HG03108 (cell line): ENCODE measurements around the gene NEBL.

Experiments used
- ATAC-seq: cut with Tn5 transposase; IDR thresholded peaks from one replicate; pipeline ENCODE4 v1.9.1; 2021; ENCODE audit warnings: moderate library complexity; ENCODE audit not compliant: unreplicated experiment

The NEBL gene

DNA sequence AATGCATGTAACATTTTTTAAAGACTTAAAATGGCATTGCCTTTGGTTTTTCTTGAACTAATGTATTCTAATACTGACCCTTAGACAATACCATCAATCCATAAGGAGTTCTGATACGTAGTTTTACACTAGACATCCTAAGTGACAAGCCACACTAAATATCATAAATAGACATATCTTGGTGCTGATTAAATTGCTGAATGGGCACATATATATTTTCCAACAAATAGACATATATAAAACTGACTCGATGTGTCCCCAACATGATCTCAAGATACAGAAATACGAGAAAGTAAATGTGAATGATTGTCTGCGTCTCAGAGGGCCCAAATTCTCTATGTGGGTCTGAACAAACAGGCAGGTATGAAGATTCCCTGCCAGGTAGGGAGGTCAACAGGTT is 99.8 kb downstream of the NEBL start:
- no peak for ATAC-seq

DNA sequence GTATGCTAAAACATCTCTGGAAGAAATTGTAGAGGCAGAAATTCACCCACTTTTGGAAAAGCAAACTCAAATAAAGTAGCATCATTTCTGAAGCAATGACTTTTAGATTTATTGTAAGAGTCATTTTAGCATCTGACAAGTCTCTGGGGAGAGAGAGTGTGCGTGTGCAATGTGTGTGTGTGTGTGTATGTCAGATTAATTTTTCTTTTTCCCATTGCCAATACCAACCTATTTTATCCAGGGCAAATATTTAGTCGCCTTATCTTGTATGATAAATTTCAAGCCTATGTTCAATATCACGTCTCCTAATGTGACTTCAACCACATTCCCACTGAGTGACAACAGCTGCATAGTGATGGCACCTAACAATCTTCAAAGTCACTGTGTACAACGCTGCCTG is 101.7 kb downstream of the NEBL start:
- no peak for ATAC-seq

DNA sequence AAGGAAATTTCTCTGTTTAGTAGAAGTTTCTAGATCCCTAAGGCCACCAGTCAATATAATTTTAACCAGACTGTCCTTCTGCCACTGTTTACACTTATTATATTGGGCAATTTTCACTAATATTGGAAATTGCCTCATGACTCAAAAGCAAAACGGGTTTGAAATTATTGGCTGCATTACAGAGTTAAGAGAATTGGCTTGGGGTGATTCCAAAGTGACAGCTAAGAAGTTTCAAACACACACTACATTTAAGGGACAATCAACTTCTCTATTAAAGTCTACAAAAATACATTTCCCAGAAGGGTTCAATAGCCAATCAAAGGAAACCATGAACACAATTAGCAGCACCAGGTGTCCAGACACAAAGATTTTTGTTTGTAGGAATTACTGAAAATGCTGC is 111.9 kb downstream of the NEBL start:
- no peak for ATAC-seq

DNA sequence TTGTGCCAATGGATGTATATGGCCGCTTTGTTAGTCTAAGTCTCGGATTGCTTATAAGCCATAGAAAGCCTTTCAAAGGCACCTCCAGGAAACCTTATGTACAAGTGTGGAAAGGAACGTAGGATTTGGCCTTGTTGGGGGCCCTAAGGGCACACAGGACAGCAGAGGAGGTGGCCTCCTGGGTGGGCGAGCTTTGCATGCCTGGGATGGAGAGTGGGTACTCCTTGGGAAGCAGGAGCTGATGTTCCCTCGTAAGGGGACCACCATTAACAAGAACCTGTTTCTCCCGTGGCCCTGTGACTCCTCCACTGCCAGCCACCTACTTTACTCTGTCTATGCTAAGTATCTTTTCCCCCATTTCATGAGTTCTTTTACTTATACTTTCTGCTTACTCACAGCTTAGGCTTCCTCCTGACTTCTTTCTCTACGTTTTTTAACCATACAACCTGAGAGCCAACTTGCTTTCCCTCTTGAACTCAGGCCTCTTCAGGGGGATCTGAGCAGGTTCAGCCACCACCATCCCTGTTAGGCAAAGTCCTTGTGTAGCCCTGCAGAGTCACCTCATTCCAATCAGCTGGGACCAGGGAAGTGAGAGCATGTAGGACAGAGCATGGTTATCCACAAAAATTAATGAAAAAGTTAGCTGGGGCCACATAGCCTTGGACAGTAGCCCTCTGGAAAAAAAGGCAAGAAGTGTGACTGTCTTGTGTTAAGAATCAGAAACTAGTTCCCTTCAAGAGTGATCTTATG is 118.9 kb downstream of the NEBL start:
- ATAC-seq, result no peak

DNA sequence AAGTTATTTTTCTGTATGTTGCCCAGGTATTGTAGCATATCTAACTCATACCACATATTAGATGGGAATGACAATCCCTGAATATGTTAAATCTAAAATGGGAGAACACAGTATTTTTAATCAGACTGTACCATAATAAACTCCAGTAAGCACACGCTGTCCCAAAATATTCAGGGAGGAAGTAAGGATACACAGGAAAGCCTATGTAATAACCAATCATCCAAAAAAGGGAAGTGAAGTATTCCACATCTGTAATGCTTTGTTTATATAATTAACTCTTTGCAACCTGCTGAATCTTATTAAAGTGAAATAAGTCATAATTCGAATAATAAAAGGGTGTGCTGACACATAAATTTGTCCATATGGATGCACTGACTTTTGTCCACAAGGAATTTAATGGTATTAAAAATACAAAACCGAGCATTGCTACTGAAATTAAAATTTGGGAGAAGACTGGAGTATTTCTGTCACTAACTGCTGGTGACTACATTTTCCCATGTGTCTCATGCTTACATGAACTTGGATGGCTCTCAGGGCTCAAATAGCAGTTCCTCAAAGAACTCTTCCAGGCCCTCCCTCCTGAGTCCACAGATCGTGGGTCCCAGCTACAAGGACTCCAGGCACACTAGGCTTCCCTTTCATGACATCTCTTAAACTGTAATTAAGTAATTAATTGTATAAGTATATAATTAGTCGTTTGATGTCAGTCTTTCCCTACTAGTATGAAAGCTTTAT is 120.6 kb downstream of the NEBL start:
- no peak for ATAC-seq

DNA sequence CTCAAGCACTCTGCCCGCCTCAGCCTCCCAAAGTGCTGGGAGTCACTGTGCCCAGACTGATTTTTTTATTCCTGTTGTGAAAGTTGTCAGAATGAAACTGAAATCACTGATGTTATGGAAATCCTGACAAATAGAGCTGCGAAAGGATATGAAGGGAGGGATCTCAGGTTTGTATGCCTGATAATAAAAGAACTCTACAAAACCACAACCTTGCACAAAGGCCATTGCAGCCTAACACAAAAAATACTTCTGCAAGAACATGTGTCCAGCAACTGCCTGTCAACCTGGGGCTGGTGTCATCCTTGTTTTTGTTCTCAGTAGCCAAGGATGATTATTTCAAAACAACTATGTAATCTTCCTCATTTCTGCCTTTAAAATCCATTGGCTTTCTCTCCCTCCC is 126.1 kb downstream of the NEBL start:
- no peak for ATAC-seq

DNA sequence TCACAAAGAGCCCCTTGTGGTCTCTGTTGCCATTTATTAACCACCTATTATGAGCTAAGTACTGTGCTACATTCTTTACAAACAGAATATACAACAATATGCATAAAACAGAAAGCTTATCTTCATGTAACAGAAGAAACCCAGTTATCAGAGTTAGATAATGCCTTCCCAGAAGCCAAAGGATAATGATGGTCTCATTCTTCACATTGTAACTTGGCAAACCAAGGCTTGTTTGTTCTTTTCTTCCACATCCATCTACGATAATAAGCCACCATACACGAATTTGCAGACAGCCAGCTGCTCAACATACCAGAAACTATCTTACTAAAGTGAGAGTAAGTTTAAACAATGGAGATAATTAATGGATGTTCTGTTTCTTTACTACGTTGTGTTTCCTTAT is 127.6 kb downstream of the NEBL start:
- no peak for ATAC-seq

DNA sequence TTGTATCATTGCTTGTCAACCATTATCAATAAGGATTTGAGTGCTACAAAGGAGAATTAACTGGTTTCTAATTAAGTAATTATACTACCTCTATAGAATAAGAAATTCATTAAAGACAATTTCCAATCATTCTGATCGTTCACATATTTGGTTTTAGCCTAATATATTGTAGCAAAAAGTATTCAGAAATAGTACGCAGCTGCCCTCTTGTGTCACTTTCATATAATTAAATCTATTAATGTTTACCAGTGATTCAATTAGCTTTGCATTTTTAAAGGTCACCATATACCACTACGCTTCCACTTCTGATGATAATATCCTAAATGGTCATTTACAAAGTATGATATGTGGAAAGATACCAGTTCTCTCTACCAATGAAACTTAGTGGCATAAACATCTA is 128.3 kb downstream of the NEBL start:
- ATAC-seq, result no peak

DNA sequence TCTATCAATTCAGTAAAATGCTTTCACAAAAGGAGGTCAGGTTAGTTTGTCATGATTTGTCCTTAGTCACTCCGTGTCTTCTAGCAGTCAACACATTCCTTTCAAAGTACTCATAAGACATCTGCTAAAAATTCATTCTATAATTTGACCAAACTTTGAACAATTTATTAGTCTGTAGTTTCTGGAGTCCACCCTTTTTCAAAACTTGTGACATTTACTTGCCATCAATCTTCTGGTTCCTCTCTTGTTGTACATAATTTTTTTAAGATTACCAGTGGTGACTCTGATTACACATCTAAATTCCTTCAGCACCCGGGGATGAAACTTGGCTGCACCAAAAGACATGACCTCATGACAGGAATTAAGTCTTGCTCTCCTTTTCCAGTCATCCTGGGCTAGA is 130.1 kb downstream of the NEBL start:
- ATAC-seq, result no peak

DNA sequence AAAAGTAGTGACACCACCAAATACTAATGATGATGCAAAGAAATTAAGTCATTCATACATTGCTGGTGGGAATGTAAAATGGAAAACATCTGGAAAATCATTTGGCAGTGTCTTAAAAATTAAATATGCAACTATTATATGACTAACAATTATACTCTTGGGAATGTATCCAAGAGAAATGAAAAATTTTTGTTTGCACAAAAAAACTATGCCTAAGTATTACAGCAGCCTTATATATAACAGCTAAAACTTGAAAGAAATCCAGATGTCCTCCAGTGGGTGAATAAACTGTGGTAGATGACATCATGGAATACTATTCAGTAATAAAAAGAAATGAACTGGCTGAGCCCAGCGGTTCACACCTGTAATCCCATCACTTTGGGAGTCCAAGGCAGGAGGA is 132.0 kb downstream of the NEBL start:
- no peak for ATAC-seq

DNA sequence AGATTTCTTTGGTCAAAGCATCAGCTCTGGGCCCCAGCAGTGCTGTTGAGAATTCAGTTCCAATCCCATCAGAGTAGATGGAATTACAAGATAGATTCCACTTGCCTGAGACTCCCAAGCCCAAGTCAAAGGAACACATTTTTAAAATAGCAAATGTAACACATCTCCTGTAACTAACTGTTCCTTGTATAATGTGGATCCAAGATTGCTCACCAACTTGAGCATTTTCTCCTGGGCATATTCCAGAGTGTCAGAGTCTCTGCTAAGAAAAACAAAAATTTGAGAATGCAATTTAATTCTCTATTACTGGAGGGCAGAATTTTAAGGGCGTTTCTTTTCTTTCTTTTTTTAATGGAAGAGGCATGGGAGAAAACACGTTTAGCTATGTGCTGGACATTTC is 136.7 kb downstream of the NEBL start:
- no peak for ATAC-seq

DNA sequence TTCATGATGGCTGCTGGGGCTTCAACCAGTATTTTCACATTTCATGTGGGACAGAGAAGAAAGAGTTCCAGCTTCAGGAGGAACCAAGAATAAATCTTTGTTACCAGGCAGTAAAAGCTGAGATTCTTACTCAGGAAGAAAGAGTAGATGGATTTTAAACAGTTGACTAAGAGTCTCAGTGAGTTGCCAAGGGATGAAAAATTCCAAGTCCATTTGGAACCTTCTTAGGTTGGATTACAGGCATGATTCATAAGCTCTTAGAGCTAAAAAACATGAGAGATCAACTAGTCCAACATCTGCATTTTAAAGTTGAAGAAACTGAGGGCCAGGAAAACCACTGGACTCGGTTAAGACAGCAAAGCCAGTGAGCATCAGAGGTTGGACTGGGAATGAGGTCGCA is 148.6 kb downstream of the NEBL start:
- no peak for ATAC-seq

DNA sequence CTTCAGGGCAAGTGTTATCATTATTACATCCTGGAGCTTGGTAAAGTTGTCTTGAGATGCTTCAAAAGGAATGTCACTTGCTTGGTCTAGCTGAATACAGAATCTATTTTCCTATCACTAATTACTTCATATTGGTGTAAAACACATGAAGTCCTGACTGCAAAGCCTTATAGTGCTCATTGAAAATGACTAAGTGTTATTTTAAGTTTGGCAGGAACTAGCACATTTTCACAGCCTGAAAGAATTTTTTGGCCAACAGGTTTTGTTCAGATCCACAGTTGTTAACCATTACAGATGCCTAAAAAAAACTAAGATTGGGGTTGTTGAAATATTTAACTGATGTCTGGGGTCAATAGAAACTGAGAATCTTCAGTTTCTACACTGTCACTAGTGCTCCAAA is 149.3 kb downstream of the NEBL start:
- no peak for ATAC-seq

DNA sequence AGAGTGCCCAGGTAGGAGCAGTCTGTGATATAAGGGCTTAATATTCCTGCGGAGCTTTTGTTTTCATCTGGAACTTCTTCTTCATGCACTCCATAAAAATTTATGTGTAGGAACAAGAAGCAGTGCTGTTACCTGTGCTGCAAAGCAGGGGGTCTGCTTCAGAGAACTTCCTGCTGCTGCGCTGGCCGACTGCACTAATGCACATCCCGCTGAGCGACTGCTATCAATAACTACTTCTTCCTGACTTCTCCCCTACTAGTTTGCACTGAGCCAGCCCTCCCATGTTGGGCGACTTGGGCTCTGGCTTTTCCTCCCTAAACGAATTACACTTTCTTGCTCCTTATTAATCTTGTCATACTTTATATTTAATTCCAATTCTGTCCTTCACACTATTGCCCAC is 150.3 kb downstream of the NEBL start:
- no peak for ATAC-seq

DNA sequence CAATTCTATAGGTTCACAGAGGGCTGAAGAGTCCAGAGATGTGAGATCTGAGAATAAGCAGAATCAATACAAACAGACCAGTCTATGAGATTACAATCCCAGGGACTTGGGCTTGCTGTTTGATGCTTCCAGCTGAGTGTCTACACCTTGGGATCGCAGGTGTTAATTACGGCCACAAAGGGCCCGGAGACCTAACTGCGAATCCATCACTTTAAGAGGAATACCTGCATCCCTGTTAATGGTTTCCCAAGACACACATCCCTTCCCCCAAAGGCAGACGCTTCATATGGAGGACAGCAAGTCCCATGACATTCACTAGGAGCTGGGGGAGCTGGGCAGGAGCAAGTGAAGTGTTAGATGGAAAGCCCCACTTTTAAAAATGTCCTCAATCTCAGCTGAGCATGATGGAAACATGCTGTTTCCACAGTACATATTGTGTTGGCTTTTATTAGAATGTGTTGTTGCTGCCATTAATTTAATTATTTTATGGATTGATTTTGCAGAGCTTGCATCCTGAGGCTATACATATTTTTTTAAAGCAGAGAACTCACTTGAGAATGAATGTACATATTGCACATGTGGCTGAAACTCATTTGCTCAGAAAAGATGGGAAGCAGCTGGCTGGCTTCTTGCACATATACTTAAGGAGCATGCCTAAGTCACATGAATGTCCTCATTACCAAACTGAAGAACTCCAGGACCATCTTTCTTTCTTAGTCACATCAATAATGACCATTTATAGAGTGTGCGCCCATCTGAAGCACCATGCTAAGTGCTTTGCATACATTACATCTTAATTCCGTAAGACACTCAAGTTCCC is 151.3 kb downstream of the NEBL start:
- no peak for ATAC-seq

DNA sequence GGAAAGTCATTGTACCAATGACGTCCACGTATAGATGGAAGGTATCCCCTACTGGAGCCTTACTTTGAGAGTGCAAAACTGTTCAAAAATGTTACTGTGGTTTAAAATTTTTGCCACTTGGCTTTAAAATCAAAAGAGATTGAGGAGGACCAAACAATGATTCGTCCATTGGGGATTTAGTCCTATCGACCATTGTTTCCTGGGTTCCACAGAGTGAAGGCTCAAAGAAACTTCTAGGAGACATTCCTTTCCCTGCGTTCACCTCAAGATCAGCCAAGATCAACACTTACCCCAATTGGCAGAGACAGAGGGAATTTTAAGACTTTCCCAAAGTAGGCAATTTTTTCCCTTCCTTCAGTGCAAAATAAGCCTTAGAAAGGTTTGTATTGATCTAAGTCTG is 152.3 kb downstream of the NEBL start:
- no peak for ATAC-seq

DNA sequence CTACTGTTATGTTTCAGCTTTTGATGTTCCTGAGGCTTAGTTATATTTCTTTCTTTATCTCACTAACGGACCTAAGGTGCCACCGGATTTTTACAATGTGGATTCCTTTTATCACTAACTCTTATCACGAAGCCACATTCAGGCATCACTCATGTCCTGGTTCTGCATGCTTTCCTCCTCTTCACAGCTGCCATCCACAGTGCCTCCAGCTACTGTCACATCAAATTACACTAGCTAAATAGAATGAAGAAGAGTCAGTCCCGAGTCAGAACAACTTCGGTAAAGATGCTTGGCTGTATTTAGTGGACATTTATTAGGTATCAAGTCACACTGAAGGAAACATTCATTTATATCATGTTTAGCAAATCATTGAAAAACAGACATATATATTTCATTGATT is 153.2 kb downstream of the NEBL start:
- ATAC-seq, result no peak

DNA sequence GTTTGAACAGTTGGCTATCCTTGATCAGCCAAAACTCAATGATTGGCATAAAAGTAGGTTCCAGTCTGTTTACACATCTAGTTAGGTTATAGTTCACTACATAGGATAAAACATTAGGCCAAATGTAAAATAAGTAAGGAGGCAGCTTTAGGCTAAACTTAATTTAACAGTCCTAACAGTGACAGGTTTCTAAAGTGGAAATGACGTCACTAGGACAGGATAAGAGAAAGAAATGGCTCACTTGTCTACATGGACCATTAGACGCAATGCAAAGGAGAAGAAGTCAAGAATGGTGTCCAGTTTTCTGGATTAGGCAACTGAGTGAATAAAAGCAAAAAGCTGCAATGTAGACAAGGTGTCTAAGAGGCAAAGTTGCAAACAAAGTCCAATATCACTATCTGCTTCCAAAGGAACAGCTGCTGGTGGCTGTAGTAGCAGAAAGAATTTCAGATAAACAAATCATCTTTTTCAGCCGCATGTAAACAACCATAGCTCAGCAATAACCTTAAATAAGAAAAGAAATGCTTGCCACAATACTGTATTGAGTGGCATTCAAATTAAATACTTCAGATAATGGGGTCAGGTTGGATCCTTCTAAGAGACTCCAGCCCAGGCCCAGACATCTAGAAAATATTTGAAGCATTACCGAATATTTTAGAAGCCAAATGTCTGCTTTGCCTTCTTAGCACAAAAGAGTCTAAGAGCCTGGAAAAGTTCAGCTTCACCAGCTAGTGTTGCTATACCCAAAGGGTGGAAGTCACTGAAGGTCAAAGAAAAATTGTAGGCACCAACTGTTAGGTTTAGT is 154.2 kb downstream of the NEBL start:
- ATAC-seq, result no peak

DNA sequence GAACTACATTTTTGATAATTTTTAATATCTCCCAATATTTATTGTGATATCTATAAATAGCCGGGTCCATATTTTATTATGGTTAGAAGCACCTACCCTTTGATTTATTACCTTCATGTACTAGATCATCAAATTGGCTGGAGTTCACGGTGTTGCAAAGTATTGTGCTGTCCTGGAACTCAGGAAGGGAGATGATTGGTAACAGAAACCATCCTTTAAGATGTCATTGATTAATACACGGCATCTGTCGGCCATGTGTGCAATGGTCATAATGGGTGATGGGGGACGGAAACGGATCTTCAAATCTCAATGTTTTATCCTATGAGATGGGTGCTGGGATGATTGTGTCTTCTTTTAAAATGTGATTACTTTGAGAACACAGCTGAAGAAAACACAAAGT is 157.0 kb downstream of the NEBL start:
- no peak for ATAC-seq

DNA sequence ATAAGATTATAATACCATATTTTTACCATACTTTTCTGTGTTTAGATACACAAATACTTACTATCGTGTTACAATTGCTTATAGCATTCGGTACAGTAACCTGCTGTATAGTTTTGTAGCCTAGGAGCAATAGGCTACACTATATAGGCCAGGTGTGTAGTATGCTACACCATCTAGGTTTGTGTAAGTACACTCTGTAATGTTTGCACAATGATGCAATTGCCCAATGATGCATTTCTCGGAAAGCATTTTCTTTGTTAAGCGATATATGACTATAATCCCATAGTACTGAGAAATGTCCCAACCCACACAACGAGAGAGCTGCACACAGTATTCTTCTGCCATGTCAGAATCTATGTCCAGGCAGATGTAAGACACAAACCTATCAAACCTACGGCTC is 160.0 kb downstream of the NEBL start:
- no peak for ATAC-seq
